Smooth muscle cell (in vitro differentiated cells): Measurements from ENCODE around the gene PLCB1. TPM values are rescaled to one million over a fixed set of nuclear protein-coding genes. Genes with fewer than 3 reads are reported as not detected.

Experiments used
- DNase-seq: peaks from one replicate; lab custom pipeline; 2025; ENCODE audit not compliant: unreplicated experiment; lab: John Stamatoyannopoulos, UW
- H2AFZ ChIP-seq: fragments of 200-600 bp; sonication (generic); 2 replicates; pipeline ENCODE4 v1.6.0; 2016; ENCODE audit warnings: antibody characterized with exemption, low read depth, mild to moderate bottlenecking
- H3F3A ChIP-seq: fragments of 200-600 bp; sonication (generic); 2 replicates; pipeline ENCODE4 v1.6.0; 2017; ENCODE audit warnings: antibody characterized with exemption, low read depth
- H3K27ac ChIP-seq: fragments of 200-600 bp; sonication (generic); 2 replicates; pipeline ENCODE4 v1.5.1; 2016; ENCODE audit warnings: low read depth, mild to moderate bottlenecking
- H3K27me3 ChIP-seq: fragments of 200-600 bp; sonication (generic); 2 replicates; pipeline ENCODE4 v1.6.1; 2016; ENCODE audit warnings: low read depth, mild to moderate bottlenecking
- H3K36me3 ChIP-seq: fragments of 200-600 bp; sonication (generic); 2 replicates; pipeline ENCODE4 v1.5.1; 2016; ENCODE audit warnings: low read depth
- H3K4me1 ChIP-seq: fragments of 200-600 bp; sonication (generic); 2 replicates; pipeline ENCODE4 v1.5.1; 2016; ENCODE audit warnings: low read depth
- H3K4me2 ChIP-seq: fragments of 200-600 bp; sonication (generic); 2 replicates; pipeline ENCODE4 v1.6.0; 2016; ENCODE audit warnings: mild to moderate bottlenecking
- H3K4me3 ChIP-seq: fragments of 200-600 bp; sonication (generic); 2 replicates; pipeline ENCODE4 v1.5.1; 2016; ENCODE audit warnings: mild to moderate bottlenecking
- H3K79me2 ChIP-seq: fragments of 200-600 bp; sonication (generic); 2 replicates; pipeline ENCODE4 v1.6.0; 2016; ENCODE audit warnings: low read depth, mild to moderate bottlenecking
- H3K9ac ChIP-seq: fragments of 200-600 bp; sonication (generic); 2 replicates; pipeline ENCODE4 v1.6.0; 2016; ENCODE audit warnings: low read depth
- H3K9me3 ChIP-seq: fragments of 200-600 bp; sonication (generic); replicated peaks from 2 replicates; pipeline ENCODE4 v1.5.1; 2016; ENCODE audit warnings: low read depth
- H4K20me1 ChIP-seq: fragments of 200-600 bp; sonication (generic); 2 replicates; pipeline ENCODE4 v1.6.0; 2016; ENCODE audit warnings: low read depth
- CTCF ChIP-seq: fragments of 200-600 bp; sonication (generic); IDR thresholded peaks from 2 replicates; pipeline ENCODE4 v1.5.1; 2017; ENCODE audit warnings: borderline replicate concordance, mild to moderate bottlenecking, antibody characterized with exemption; ENCODE audit not compliant: insufficient read depth, poor library complexity, severe bottlenecking
- WGBS: methylation state at CpG from one replicate; pipeline ENCODE4 v1.1.7; 2016; ENCODE audit warnings: low lambda C conversion rate; 5-methylcytosine and 5-hydroxymethylcytosine counted together
- polyA plus RNA-seq: library from polyadenylated mRNA; unstranded; fragments of >200 nt; fragmentation: Nextera tagmentation; extraction: Ambion mirVana; gene quantifications from 2 replicates; pipeline ENCODE4 v1.2.1, GENCODE V29; 2016
- total RNA-seq: library from RNA; depleted of rRNA; stranded (reverse); fragments of >200 nt; gene quantifications from 2 replicates; pipeline ENCODE4 v1.2.3, GENCODE V29; 2014

PLCB1 gene
- total and polyA plus RNA-seq, 2 experiments from 2014 or later: 4.7 to 25.3 TPM

GRCh38 chr20:8657664-8658063 is 525.6 kb downstream of the PLCB1 start:
- no peak for TF ChIP-seq CTCF
- Histone ChIP-seq H3K9me3 (no peaks in the 10 kb centered on the region), H3K9ac (no peak overlapping the region), H3K4me1 (no peaks in the 10 kb centered on the region), H3K4me3 (no peak overlapping the region), H3K36me3 (no peaks in the 10 kb centered on the region), H4K20me1 (no peaks in the 10 kb centered on the region), H2AFZ (no peak overlapping the region), H3F3A (no peaks in the 10 kb centered on the region), H3K27ac (no peak overlapping the region), H3K79me2 (no peaks in the 10 kb centered on the region), H3K27me3 (no peaks in the 10 kb centered on the region), H3K4me2 (no peak overlapping the region)
- DNase-seq: no peak

- WGBS: 85% methylated on average over 3 of the region's 3 CpGs
- Histone ChIP-seq H3K4me2 (no peak overlapping the region), H3K9ac (no peak overlapping the region), H3K36me3 (no peaks in the 10 kb centered on the region), H3K4me1 (no peaks in the 10 kb centered on the region), H3K27me3 (no peaks in the 10 kb centered on the region), H3K9me3 (no peaks in the 10 kb centered on the region), H3K79me2 (no peaks in the 10 kb centered on the region), H3K4me3 (no peak overlapping the region), H3K27ac (no peak overlapping the region), H3F3A (no peaks in the 10 kb centered on the region), H4K20me1 (no peaks in the 10 kb centered on the region), H2AFZ (no peak overlapping the region)
- no peak for TF ChIP-seq CTCF
- DNase-seq: no peak
Measured at GRCh38 chr20:8658103-8658502, 526.0 kb downstream of the PLCB1 start.

GRCh38 chr20:8661229-8661952 is 529.3 kb downstream of the PLCB1 start:
- WGBS: 80% methylated on average over 8 of the region's 8 CpGs
- Histone ChIP-seq H3K36me3 (no peaks in the 10 kb centered on the region), H4K20me1 (no peaks in the 10 kb centered on the region), H2AFZ (no peak overlapping the region), H3K9me3 (no peaks in the 10 kb centered on the region), H3K27me3 (no peaks in the 10 kb centered on the region), H3F3A (no peaks in the 10 kb centered on the region), H3K79me2 (no peaks in the 10 kb centered on the region), H3K4me1 (no peaks in the 10 kb centered on the region), H3K4me3 (no peak overlapping the region), H3K4me2 (no peak overlapping the region), H3K9ac (no peak overlapping the region), H3K27ac (no peak overlapping the region)
- no peak for TF ChIP-seq CTCF
- no peak for DNase-seq

GRCh38 chr20:8662433-8662954 is 530.4 kb downstream of the PLCB1 start:
- no peak overlapping the region for H3K9ac ChIP-seq
- no peak for DNase-seq
- no peak for TF ChIP-seq CTCF
- 89% methylated on average over 5 of the region's 5 CpGs for WGBS
- no peak overlapping the region for H3K4me3 ChIP-seq
- no peaks in the 10 kb centered on the region for H4K20me1 ChIP-seq
- H3K9me3 ChIP-seq: no peaks in the 10 kb centered on the region
- H3K27ac ChIP-seq: no peak overlapping the region
- no peak overlapping the region for H2AFZ ChIP-seq
- H3K36me3 ChIP-seq: no peaks in the 10 kb centered on the region
- H3K4me2 ChIP-seq: no peak overlapping the region
- H3K79me2 ChIP-seq: no peaks in the 10 kb centered on the region
- no peaks in the 10 kb centered on the region for H3F3A ChIP-seq
- H3K27me3 ChIP-seq: no peaks in the 10 kb centered on the region
- H3K4me1 ChIP-seq: no peaks in the 10 kb centered on the region
